ENCODE data around the gene BATF2. TPM values are rescaled to one million over a fixed set of nuclear protein-coding genes. Genes with fewer than 3 reads are reported as not detected.

BATF2 gene
- total and polyA plus RNA-seq, 9 of the 15 experiments (the other 6 are each of a cell fraction or from before 2014, with no cell fraction given), result 1.7 to 8.9 (median 6.4) TPM

DNA sequence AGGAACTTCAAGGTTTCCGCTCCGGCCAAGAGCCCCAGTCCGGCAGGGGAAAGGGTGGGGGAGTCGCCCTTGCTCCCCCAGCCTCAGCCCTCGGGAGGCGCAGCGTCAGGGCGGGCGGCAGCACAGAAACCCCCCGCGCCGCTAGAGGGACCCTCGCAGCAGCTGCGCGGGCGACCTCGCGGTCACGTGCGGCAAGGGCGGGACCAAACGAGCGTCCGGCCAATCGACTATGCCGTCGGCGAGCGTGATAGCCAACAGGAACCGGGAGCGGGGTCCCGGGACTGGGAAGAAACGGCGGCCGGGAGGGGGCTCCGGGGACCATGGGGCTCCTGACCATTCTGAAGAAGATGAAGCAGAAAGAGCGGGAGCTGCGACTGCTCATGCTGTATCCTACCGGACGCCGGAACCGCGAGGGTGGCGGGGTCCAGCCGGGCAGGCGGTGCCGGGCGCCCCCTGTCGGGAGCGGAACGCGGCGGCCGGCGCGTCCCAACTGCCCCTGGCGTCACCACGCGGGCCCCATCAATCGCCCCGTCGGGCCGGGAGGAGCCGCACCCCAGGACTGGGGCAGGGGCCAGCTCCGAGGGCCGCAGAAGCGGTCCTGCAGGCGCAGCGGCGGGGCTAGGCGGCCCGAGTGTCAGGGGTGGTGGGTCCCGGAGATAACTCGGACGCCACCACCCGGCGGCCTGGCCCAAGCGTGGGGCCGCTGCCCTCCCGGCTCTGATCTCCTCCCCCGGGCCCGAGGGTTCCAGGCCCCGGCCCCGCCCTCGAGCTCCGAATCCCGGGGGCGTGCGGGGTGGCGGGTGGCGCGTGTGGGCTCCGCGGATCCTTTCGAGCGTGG, 17.3 kb upstream of the BATF2 start, which contains the start of gene ARL2 (continued):
- TF ChIP-seq, protein P1, sequence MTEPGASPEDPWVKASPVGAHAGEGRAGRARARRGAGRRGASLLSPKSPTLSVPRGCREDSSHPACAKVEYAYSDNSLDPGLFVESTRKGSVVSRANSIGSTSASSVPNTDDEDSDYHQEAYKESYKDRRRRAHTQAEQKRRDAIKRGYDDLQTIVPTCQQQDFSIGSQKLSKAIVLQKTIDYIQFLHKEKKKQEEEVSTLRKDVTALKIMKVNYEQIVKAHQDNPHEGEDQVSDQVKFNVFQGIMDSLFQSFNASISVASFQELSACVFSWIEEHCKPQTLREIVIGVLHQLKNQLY (CRISPR knock-in tag; conservative IDR thresholded peaks at IDR 0.05), result peak in 1 of 2 experiments; percentile 73; a peak in 1 of 4 replicates
- TF ChIP-seq HNRNPL (IDR thresholded peaks at IDR 0.05; ENCODE audit: low read depth, low read length), result peak; percentile 78
- no peak for TF ChIP-seq HSF4 (CRISPR knock-in tag; IDR thresholded peaks at IDR 0.05; ENCODE audit: borderline replicate concordance)
- peak; percentile 49; the same call in 1 of the 2 replicates for TF ChIP-seq NR2C1 (IDR thresholded peaks at IDR 0.05)
- TF ChIP-seq NR2C1 (tag; IDR thresholded peaks at IDR 0.05), result peak; percentile 71; the same call in 1 of the 2 replicates
- TF ChIP-seq RAD21 (CRISPR knock-in tag; conservative IDR thresholded peaks at IDR 0.05 in 1 of 2, IDR thresholded peaks at IDR 0.05 in 1 of 2), result peak in 1 of 2 experiments; percentile 34; a peak in 2 of 4 replicates
- TF ChIP-seq DPF2 (IDR thresholded peaks at IDR 0.05), result no peak; the same call in 1 of the 2 replicates
- no peak for TF ChIP-seq GATAD2A (IDR thresholded peaks at IDR 0.05)
- TF ChIP-seq, protein P2, sequence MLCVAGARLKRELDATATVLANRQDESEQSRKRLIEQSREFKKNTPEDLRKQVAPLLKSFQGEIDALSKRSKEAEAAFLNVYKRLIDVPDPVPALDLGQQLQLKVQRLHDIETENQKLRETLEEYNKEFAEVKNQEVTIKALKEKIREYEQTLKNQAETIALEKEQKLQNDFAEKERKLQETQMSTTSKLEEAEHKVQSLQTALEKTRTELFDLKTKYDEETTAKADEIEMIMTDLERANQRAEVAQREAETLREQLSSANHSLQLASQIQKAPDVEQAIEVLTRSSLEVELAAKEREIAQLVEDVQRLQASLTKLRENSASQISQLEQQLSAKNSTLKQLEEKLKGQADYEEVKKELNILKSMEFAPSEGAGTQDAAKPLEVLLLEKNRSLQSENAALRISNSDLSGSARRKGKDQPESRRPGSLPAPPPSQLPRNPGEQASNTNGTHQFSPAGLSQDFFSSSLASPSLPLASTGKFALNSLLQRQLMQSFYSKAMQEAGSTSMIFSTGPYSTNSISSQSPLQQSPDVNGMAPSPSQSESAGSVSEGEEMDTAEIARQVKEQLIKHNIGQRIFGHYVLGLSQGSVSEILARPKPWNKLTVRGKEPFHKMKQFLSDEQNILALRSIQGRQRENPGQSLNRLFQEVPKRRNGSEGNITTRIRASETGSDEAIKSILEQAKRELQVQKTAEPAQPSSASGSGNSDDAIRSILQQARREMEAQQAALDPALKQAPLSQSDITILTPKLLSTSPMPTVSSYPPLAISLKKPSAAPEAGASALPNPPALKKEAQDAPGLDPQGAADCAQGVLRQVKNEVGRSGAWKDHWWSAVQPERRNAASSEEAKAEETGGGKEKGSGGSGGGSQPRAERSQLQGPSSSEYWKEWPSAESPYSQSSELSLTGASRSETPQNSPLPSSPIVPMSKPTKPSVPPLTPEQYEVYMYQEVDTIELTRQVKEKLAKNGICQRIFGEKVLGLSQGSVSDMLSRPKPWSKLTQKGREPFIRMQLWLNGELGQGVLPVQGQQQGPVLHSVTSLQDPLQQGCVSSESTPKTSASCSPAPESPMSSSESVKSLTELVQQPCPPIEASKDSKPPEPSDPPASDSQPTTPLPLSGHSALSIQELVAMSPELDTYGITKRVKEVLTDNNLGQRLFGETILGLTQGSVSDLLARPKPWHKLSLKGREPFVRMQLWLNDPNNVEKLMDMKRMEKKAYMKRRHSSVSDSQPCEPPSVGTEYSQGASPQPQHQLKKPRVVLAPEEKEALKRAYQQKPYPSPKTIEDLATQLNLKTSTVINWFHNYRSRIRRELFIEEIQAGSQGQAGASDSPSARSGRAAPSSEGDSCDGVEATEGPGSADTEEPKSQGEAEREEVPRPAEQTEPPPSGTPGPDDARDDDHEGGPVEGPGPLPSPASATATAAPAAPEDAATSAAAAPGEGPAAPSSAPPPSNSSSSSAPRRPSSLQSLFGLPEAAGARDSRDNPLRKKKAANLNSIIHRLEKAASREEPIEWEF (CRISPR knock-in tag; IDR thresholded peaks at IDR 0.05), result no peak
- TF ChIP-seq, protein P3, sequence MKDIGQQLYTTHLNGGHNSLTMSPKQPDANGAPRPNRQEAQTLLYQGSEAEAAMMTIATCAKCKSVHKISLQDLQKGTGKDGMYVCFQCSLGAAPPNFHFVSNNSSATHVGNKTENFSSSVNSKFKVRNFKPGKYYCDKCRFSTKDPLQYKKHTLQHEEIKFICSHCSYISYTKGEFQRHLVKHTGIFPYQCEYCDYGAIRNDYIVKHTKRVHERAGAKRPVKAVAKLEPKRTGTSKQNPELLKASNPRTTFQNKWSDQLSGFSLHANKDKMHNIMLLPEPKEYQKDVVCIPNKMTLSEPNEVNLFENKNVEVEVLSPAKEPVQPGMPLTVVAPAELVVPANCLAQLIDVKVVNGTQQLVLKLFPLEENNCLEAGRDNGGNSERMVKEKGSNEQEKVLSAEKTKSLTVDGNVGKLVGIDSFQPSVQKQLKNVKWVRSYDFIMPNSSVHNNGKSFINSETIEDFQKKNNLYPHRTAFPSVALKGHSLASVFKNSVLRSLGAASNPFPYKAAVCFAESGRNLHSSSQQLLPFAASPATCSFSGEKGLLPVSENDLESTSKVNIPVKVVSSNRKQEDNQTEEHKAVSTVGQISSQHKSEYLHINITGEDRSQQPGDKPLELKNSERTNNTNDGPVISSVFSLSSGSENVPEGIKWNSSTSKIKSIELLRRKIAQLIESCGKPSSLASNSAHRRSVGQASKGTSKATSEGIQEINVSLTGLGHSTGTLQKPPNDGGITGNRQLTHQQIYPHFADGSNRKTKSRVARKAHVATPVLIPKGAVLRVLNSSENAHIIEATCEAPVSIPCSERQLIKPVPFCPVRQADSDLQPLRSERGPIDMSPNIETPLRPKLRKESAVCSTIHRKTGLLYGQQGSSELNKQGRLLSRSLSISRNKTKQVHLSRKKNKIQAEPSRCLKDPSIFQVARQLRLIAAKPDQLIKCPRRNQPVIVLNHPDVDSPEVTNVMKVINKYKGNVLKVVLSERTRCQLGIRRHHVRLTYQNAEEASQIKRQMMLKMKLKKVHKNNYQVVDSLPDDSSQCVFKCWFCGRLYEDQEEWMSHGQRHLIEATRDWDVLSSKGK (CRISPR knock-in tag; IDR thresholded peaks at IDR 0.05), result no peak
- TF ChIP-seq BCOR (IDR thresholded peaks at IDR 0.05), result no peak
- TF ChIP-seq NR2F6 (CRISPR knock-in tag; IDR thresholded peaks at IDR 0.05), result no peak
- peak; percentile 49; the same call in 1 of the 2 replicates for TF ChIP-seq ZNF766 (CRISPR knock-in tag; conservative IDR thresholded peaks at IDR 0.05)
- TF ChIP-seq, protein P4, sequence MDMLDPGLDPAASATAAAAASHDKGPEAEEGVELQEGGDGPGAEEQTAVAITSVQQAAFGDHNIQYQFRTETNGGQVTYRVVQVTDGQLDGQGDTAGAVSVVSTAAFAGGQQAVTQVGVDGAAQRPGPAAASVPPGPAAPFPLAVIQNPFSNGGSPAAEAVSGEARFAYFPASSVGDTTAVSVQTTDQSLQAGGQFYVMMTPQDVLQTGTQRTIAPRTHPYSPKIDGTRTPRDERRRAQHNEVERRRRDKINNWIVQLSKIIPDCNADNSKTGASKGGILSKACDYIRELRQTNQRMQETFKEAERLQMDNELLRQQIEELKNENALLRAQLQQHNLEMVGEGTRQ (CRISPR knock-in tag; IDR thresholded peaks at IDR 0.05), result peak; percentile 100
- TF ChIP-seq SREBF1 (IDR thresholded peaks at IDR 0.05; ENCODE audit: borderline replicate concordance, low read depth, low read length), result no peak
- no peak for TF ChIP-seq SRSF3 (IDR thresholded peaks at IDR 0.05; ENCODE audit: insufficient read depth, low read length)
- no peak for TF ChIP-seq ARHGAP35 (IDR thresholded peaks at IDR 0.05; ENCODE audit: partially characterized antibody)
